ENCODE measurements around the gene SPATA9.

The SPATA9 gene

DNA sequence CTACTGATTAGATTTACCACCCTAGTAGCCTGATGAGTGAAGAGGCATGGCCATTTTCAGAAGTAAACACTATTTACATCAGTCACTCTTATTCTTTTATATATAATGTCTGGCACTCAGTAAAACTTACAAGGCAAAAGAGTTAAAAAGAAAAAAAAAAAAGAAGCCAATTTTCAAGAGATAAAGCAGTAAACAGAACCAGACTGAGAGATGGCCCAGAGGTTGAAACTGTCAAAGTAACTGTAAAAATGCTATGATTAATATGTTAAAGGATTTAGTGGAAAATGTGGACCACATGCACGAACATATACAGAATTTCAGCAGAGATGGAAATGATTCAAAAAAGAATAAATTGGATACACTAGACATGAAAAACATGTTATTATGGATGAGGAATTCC is 69.3 kb downstream of the SPATA9 start:
- DNase-seq, result no peak

- DNase-seq, result no peak
Observed at GRCh38 chr5:95611396-95611795, 71.4 kb downstream of the SPATA9 start.

- no peak for DNase-seq
Observed at GRCh38 chr5:95610546-95610945, 72.2 kb downstream of the SPATA9 start.

DNA sequence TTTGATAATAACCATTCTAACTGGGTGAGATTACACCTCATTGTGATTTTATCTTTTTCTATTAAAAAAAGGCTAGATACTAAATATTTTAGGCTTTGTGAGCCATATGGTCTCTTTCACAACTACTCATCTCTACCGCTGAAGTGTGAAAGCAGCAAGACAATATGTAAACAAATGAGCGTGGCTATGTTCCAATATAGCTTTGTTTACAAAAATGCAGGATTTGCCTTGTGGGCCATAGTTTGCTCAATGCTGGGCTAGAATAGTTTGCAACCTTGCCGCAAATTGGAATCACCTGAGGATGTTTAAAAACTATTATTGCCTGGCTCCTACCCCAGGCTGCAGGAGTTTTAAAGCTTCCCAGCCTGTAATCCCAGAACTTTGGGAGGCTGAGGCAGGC is 73.1 kb downstream of the SPATA9 start:
- no peak for DNase-seq
